ENCODE results near the gene CNNM4. TPM values are rescaled to one million over a fixed set of nuclear protein-coding genes. Genes with fewer than 3 reads are reported as not detected.
A peak's percentile ranks its signal among the peaks of the same experiment; 100 is the strongest.

CNNM4 gene
- total RNA-seq, 4 donors from 2014 or later = 19.0 to 53.9 (median 41.7) TPM

GRCh38 chr2:96860065-96861029, 99.6 kb downstream of the CNNM4 start:
- Histone ChIP-seq H3K4me3 (no peak overlapping the region), H3K27me3 (no peaks in the 10 kb centered on the region), H3K4me1 (peaks cover 0 to 46% (median 7%) of the 10 kb centered on the region in 4 donors), H3K9me3 (no peaks in the 10 kb centered on the region), H3K27ac (peak overlapping the region in 2 of 4 donors; percentile 19 to 84), H3K36me3 (peaks cover 0 to 42% (median 0%) of the 10 kb centered on the region in 3 donors)
- DNase-seq = peak in 1 of 3 donors; percentile 48
- TF ChIP-seq POLR2A (IDR thresholded peaks at IDR 0.05) (no peak), CTCF (IDR thresholded peaks at IDR 0.05) (no peak)

GRCh38 chr2:96861074-96861473, 100.4 kb downstream of the CNNM4 start:
- no peak overlapping the region for H3K4me3 ChIP-seq
- DNase-seq = peak in 1 of 3 donors; percentile 46
- H3K36me3 ChIP-seq = peaks cover 0 to 50% (median 0%) of the 10 kb centered on the region in 3 donors
- TF ChIP-seq CTCF (IDR thresholded peaks at IDR 0.05) (no peak), POLR2A (IDR thresholded peaks at IDR 0.05) (no peak)
- H3K9me3 ChIP-seq = no peaks in the 10 kb centered on the region
- peaks cover 0 to 52% (median 7%) of the 10 kb centered on the region in 4 donors for H3K4me1 ChIP-seq
- no peak overlapping the region for H3K27ac ChIP-seq
- H3K27me3 ChIP-seq = no peaks in the 10 kb centered on the region

Small RNA genes within 50 kb of the gene (small RNA-seq; reads per million reads assigned to genes)
- gene MIR3127 = 1.7 to 3.6 reads per million in 2 donors

Other genes with a start within 250 kb of the CNNM4 start
- 10 to 100 TPM in 3 of 4 donors, 1 to 10 TPM in 1; 3.9 to 44.6 (median 16.9) TPM for gene ARID5A, start 224.2 kb upstream of the CNNM4 start, total RNA-seq
- gene KANSL3, start 122.6 kb upstream of the CNNM4 start, total RNA-seq = 10 to 100 TPM; 31.5 to 69.2 (median 59.6) TPM
- not detected for gene FER1L5, start 118.1 kb upstream of the CNNM4 start, total RNA-seq
- 10 to 100 TPM in 2 of 4 donors, 1 to 10 TPM in 2; 9.4 to 12.5 (median 10.8) TPM for gene LMAN2L, start 20.8 kb upstream of the CNNM4 start, total RNA-seq
- 100 to 1,000 TPM in 1 of 4 donors, 10 to 100 TPM in 3; 29.8 to 108 (median 44.8) TPM for gene CNNM3, start 55.4 kb downstream of the CNNM4 start, total RNA-seq
- gene ANKRD23, start 83.1 kb downstream of the CNNM4 start, total RNA-seq = 10 to 100 TPM in 2 of 4 donors, 1 to 10 TPM in 2; 7.4 to 14.0 (median 8.9) TPM
- 10 to 100 TPM in 3 of 4 donors, 1 to 10 TPM in 1; 5.8 to 17.3 (median 15.4) TPM for gene ANKRD39, start 97.1 kb downstream of the CNNM4 start, total RNA-seq
- 10 to 100 TPM in 3 of 4 donors, 1 to 10 TPM in 1; 4.2 to 19.0 (median 13.9) TPM for gene SEMA4C, start 109.2 kb downstream of the CNNM4 start, total RNA-seq
- gene FAM178B, start 225.7 kb downstream of the CNNM4 start, total RNA-seq = not detected

Measured in Peyer's patch (tissue), 4 donors.